Epidermal melanocyte (primary cell): ENCODE data around the gene SLC38A3.
"Not testable (repeated sequence)": the region's sequence is repeated elsewhere in the genome, so short reads cannot be mapped to it uniquely, and the experiment has no call there.

ENCODE experiments used
- DNase-seq: peaks from one replicate; pipeline ENCODE4 v3.0.0; 2011; ENCODE audit warnings: low spot score; ENCODE audit not compliant: insufficient read length

The SLC38A3 gene

DNA sequence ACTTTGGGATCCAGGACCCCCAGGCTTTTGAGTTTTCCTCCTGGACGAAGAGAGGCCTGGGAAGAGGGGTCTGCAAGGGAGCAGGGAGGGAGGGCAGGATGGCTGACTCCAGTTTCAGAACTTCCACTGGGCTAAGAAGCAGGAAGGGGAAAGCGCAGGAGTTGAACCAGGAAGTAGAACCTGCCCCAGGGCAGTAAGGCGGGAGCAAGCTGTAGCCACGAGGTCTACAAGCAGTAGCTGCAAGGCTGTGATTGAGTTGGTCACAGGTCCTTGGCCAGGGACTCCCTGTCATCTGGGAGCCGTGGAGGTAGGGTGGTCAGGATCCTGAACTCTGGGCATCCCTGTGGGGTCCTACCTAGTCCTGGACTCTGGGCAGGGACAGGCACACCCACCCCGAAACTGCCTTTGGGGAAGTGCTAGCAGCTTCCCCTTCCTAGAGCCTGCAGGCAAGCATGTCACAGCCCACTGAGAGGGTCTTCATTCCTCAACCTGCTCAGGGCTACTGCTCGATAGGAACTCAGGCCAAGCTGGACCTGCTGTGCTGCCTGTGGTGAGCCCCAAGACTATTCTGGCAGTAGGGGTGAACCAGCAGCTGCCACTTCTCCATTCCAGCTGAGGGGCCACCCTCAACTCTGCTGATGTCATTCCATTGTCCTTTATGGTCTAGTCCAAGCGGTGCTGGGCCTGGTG, 25.2 kb downstream of the SLC38A3 start:
- no peak for DNase-seq

DNA sequence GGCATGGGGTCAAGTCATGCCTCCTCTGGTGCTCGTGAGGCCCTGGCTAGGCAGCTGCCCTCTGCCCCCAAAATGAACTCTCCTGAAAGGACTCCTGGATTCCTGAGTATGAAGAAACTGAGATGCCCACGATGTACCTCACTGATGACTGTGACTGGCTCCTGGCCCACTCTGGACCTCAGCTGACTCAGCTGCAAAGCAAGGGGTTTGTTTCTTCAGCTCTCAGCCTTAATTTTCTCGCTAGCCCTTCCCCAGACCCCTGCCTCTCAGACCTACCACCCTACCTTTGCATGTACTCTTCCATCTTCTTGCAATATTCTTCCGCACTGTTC, 25.7 kb downstream of the SLC38A3 start:
- no peak for DNase-seq

DNA sequence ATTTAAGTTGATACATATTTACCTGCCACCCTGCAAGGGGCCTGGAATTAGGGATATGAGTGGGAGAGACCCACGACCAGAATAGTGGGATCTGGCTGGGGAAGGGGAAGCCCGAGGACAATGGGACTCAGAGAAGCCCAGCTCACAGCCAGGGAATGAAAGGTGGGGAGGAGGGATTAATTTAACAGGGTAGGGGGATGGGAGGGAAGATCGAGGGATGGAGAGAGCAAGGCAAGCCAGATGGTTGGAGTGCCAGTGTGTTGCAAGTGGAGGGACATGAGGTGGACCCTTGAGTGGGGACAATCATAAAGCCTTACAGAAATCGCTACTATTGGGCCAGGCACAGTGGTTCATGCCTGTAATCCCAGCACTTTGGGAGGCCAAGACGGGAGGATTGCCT, 26.5 kb downstream of the SLC38A3 start:
- no peak for DNase-seq

DNA sequence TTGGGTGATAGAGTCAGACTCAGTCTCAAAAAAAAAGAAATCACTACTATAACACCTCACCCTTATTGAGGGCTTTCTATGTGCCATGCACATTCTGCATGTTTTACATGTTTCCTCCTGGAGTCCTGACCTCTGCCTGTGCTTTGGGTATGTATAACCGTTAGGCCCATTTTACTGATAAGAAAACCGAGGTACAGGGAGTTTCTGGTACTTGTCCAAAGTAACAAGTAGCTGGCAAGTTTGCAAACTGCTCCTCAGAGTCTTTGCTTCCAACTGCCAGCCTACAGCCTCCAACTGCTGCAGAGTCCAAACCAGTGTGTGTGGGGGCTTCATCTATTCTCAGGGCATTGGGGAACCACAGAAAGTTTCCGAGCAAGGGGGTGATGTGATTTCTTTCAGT, 27.2 kb downstream of the SLC38A3 start:
- no peak for DNase-seq

DNA sequence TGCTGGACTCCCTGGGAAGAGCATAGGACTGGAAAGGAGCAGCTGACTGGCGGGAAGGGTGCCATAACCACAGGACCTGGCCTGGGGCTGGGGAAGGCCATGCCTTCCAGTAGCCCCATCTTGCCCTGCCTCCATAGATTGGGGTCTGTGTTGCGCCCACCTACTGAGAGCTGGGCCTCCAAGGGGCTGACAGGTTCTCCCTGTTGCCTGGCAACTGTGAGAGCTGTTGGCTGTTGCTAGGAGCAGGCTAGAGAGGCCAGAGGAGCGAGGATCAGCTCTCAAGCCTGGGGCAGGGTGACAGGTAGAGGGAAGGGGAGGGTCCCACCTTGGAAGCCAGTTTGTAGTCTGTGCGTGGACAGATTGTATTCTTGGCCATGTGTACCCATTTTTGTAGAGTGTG, 28.1 kb downstream of the SLC38A3 start:
- no peak for DNase-seq

DNA sequence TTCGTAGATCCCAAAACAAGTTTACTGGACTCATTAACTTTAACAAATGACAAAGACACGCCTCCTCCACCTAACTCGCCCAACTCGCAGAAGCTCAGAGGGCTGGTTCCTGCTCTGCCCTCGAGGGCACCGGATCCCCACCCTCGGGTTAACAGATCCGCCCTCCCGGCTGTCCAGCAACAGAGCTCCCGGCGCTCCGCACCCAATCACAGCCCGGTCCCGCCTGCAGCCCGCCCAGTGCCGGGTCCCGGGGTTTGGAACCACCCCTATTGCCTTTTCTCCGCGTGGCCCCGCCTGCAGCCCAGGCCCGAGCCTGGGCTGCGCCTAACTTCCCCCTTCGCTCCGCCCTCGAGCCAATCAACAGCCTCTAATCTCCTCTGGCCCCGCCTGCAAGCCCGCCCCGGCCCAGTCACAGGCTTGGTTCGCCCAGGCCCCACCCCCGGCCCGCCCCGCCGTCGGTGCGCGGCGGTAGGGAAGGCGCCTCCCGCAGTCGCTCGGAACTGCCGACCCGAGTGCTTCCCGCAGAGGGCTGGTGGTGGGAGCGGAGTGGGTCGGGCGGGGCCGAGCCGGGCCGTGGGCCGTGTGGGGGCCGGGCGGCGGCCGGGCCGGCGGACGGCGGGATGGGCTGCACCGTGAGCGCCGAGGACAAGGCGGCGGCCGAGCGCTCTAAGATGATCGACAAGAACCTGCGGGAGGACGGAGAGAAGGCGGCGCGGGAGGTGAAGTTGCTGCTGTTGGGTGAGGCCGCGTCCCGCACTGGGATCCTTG, 30.8 kb downstream of the SLC38A3 start, which contains the start of gene GNAI2:
GNAI2 (plus strand) TSS at position 489 of the 768 bp plus-strand sequence; CDS start at position 621, 132 bp downstream.
- peak; percentile 97 for DNase-seq

DNA sequence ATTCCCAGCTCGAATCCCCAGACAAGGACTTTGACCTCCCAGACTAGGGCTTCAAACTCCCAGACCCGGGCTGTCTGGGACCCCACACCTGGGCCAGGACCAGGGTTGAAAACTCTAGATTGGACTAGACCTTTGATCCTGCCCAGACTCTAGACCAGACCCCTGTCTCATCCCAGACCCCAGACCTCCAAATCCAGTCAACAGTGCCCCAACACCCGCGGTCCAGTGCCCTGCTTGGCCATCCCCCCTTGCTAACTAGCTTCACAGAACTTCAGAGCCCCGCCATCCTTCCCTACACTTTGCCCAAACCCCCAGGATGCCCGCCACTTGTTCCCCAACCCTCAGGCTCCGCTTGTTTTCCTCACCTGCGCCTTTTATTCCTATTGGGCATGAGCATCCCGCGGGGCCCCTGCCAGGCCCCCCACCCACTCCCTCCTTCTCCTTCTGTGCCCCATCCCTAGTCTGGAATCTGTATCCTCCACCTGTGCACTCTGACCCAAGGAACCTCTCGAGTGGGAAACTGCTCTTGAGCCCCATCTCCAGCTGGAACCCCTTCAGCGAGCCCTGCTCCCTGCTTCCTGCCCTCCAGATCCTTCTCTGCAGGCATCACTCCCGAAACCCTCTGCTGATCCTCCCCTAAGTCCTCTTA, 31.5 kb downstream of the SLC38A3 start:
- DNase-seq, result no peak

DNA sequence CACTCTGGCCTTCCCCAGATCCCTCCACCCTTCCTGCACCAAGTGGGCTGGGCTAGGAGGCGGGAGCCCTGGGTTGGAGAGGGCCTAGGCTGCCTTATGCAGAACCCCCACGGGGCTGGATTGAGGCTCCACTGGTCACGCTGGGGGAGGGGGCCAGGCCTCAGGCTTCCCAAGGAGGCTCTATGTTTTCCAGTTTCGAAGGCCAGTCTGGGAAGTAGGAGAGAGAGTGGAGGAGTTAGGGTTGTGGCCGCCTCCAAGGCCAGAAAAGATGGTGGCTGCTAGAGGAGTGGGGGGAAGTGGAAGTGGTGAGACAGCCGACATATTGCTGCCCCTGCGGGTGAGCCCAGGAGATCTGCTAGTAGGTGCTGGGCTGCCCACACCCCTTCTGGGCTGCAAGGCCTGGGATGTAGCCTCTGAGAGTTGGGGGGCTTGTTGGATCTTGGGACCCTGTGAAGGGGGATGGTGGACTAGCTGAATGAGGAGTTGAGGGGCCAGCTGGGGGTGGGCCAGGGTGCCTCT, 32.1 kb downstream of the SLC38A3 start:
- DNase-seq, result no peak

DNA sequence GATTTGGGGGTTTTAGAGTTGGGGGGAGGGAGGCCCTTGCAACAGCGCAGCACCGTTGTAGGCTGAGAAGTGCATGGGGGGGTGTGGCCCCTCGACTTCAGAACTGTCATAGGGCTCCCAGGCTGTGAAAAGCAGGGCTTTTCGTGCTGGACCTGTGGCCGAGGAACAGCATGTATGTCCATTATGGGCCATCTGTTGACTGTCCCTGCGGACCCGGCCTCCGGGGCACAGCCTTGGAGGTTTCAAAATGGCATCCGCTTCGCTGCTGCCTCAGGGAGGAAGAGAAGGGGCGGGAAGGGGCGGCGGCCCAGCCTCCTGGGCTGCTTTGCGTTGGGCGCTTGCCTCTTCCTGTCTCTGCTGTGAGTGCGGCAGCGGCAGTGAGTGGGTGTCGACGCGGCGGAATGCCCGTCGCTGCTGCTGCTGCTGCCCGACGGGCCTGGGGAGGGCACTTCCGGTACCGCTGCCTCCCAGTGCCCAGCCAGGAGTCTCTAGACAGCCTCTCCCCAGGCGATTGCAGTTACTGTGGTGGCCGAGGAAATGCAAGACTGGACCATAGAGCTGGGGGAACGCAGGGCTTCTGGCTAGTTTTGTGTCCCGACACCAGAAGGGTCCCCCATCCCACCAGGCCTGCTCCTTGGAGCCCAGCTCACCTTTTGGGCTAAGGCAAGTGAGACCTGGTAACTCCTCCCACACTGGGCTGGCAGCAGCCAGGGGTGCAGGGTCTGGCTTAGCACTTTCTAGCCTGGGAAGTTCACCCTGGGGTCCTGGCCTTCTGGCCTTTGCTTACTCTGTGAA, 32.9 kb downstream of the SLC38A3 start:
- DNase-seq, result peak; percentile 80

DNA sequence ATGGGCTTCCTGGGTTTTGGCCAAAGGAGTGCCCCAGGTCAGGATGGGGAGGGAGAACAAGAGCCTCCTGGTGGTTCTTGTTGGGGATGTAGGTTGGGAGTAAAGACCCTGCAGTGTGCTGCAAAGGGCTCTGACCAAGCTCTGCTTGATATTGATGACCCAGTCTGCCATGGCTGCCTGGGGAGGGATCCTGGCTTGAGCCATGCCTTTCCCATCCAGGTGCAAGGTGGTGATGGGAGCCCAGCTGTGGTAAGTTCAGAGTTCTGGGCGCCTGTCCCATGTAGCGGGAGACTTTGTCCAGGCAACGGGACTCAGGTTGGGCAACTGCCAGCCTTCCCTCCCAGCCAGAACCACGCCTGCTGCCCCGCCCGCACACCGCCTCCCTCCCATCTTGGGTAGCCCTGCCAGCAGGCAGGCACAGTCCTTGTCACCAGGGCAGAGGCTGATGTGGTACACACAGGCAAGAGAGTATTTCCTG, 33.5 kb downstream of the SLC38A3 start:
- no peak for DNase-seq

DNA sequence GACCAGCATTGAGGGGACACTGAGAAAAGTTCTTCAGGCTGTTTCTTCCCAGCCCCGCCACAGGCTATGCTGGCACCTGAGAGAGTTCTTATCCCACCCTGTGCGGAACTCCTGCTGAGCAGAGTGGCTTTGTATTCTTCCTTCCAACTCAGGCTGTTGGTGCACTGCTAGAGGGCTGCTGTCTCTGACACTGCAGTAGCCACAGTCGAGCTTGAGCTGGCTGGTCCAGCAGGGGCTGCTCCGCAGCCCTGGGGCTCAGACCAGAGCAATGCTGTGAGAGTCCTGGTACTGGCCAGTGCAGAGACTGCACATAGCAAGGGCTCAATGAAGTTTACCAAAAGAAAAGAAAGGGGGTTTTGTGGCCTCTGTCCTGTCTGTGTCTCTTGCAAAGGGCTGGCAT, 34.6 kb downstream of the SLC38A3 start:
- no peak for DNase-seq

DNA sequence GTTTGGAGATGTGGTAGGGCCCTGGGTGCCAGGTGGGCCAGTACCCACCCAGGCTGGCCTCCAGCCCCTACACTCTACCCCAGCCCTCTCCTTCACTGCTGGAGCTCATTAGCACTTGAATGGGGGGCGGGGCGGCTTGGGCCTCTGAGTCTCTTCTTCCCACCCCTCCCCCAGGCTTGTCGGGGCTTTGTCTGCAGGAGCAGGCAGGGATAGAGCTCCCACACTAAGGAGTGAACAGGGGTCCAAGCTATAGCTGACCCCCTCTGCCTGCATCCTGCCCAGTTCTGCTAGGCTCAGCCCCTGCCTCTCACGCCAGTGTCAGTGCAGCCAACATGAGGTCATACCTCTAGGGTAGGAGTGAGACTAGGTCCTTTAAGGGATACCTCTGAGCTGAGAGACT, 36.1 kb downstream of the SLC38A3 start:
- DNase-seq, result no peak

DNA sequence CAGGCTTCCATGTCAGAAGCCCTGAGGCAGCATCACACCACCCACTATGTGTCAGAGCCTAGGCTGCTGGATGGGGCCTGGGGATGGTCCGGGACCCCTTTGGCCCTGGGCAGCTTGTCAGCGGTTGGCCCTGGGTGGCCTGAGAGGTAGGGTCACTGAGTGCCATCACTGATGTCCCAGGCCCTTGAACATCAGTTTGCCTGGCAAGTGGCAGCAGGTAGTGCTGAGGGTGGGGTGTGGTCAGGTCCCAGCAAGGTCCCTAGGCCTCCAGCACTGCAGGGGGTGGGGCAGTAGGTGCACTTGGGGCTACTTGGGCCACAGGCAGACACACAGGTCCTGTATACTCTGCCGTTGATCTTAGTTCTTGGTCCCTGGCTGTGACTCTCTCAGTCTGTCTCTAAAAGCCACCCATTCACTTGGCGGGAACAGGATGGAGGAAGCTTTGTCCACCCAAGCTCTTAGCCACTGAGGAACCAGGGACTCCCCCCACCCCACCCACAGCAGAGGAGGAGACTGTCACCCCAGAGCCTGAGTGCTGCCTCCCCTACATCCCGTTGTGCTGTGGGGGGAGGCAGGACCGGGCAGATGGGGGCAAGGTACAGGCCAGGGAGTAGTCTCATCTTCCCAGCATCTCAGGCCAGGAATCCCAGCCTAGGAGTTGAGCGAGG, 36.8 kb downstream of the SLC38A3 start:
- no peak for DNase-seq

DNA sequence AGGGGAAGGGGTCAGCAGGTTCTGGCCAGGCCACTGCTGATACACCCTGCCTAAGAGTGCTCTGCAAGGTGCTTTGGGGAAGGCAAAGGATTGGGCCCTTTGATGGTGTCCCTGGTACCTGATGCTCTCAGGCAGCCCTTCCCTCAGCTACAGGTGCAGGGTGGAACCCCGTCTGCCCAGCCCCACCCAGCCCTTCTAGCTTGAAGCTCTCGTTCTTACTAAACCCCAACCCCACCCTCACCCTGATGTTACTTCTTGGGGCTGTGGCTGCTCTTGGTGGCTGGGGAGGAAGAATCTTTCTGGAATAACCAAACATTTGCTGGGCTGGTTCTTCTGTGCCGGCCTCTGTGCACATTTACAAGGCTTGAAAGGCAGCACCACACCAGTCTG, 37.3 kb downstream of the SLC38A3 start:
- DNase-seq, result no peak

DNA sequence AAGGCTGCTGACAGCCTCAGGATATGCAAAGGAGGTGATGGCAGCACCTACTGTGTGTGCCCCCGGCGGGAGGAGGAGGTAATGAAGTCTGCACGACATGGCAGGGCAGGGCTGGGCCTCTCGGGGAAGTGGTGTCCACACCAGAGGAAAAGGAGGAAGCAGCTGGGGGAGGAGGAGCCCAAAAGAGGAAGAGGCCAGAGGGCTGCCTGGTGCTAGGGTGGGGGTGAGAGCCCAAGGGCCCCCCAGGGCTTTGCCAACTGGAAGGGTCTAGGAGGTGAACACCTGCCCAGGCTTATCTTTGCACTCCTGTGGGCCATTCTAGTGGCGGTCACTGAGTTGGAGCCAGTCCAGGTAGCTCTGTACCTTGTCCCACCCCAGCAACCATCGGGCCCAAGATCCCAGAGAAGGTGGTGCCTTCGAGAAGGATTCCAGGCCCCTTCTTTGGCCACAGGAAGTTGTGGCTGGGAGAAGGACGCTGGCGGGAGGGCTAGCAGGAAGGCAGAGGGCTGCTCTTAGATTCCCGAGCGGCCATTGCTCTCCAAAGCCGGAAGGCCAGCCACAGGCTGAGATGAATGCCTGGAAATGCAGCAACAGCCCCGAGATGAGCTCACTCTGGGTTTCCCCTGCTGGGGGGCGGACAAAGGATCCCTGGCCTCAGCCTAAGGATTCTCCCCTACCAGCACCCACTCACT, 37.9 kb downstream of the SLC38A3 start:
- no peak for DNase-seq

DNA sequence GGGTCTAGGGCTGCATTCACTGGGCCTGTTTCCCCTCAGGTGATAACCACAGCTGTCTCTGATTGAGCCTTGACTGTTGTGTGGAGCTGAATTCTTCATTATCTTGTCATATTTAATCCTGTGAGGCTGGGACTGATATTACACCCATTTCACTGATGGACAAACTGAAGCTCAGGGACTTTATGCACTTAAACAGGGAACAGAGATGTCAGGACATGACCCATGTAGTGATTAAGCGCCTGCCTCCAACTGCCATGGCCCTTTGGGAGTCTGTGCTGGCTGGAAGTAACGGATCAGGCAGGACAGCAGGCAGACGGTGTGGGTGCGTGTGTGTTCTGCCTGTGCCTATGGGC, 38.4 kb downstream of the SLC38A3 start:
- no peak for DNase-seq

DNA sequence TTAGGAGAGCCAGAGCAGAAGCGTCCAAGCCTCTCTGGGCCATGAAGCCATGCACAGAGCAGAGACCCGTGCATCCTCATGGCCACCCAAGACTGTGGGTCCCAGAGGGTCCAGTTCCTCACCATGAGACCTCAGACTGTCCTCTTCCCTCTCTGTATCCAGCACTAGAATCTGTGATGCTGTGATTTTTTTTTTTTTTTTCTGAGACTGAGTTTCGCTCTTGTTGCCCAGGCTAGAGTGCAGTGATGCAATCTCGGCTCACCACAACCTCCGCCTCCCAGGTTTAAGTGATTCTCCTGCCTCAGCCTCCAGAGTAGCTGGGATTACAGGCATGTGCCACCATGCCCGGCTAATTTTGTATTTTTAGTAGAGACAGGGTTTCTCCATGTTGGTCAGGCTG, 39.7 kb downstream of the SLC38A3 start:
- not testable (repeated sequence) for DNase-seq

DNA sequence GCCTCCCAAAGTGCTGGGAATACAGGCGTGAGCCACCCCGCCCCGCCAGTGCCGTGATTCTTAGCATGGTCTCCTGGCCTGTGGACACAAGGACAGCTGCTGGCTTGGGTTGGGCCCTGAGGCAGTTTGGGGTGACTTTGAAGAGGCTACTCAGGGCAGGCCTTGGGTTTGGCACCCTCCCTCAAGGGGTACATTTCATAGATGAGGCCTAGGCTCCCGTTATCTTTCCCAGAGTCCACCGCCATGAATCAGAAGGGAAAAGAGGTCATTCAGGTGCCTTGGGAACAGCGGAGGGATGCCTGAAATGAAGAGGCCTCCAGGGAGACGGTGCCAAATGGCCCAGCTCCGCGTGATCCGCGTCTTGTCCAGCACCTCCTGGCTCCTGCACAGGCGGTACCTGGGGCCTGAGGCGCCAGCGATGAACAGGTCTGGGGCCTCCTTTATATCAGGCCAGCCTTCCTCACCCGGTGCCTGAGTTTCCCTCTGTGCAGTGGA, 40.2 kb downstream of the SLC38A3 start:
- DNase-seq, result no peak

DNA sequence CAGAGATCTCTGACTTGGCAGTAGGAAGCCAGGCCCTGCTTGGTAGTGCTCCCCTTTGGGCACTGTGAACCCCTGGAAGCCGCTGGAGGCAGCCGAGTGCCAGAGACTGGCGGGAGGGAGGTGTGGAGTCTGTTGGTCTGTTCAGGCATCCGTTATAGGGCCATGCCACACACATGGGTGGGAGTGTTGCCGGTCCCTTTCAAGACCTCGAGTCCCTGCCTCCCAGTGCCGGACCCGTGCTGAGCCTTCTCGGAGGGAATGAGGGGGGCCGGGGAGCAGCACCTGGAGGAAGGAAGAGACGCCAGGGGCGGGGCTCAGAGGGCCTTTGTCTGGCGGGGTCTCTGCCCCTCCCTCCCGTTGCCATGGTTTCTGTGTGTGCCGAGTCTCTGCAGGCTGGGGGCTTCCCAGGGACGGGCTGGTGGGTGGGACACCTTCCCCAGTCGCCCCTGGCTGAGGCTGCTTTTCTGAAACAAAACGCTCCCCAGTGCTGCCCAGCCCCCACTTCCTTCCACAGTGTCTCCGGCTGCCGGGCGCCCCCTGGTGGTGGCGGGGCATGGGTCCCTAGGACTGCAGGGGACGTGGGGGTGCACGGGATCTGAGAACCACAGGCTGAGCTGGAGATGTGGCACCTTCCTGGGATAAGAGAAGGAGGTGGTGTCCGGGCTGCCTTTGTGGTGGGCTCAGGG, 40.9 kb downstream of the SLC38A3 start:
- peak; percentile 83 for DNase-seq
